Hippocampal formation (tissue), 2 donors: ENCODE results near the gene PBX4.

ENCODE experiments used
- DNase-seq, 2 donors: peaks; one replicate each; lab custom pipeline; 2025; lab: John Stamatoyannopoulos, UW

The PBX4 gene

DNA sequence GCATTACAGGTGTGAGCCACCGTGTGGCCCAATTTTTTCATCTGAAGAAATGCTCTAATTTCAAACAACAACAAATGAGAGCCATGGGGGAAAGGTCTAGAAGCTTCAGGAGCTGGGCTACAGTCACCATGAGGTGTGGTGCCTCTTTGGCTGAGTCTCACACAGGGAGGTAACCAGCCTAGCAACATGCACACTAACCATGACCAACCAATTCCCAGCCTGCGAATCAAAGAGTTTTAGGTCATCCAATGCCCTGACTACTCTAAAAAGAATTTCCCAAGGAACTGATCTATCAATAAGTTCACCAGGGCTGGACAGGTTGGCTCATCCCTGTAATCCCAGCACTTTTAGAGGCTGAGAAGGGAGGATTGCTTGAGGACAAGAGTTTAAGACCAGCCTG, 29.9 kb downstream of the PBX4 start:
- DNase-seq = no peak

GRCh38 chr19:19587771-19588170, 30.7 kb downstream of the PBX4 start:
- DNase-seq = no peak

- no peak for DNase-seq
Observed at GRCh38 chr19:19584356-19584755, 34.1 kb downstream of the PBX4 start.

GRCh38 chr19:19582471-19582870, 36.0 kb downstream of the PBX4 start:
- DNase-seq = no peak

- no peak for DNase-seq
Observed at GRCh38 chr19:19581391-19581790, 37.1 kb downstream of the PBX4 start.

DNA sequence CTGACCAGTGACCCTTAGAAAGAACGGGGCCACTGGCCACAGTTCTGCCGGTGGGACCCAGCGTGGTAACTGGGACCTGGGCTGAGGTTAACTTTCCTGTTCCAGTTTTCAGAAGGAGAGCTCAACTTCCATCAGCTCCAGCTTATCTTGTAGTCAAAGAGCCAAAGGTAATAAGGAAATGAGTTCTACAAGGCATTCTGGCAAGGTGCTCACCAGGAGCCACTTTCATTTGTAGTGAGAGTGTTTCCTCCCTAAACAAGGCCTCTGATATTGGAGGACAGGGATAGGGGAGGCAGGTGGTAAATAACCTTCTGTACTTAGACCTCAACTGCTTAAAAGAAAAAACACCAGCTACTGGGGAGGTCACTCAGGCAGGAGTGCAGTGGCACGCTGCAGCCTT, 38.1 kb downstream of the PBX4 start:
- no peak for DNase-seq

- DNase-seq = no peak
Observed at GRCh38 chr19:19579533-19580361, 38.7 kb downstream of the PBX4 start.

GRCh38 chr19:19578252-19578651, 40.2 kb downstream of the PBX4 start:
- no peak for DNase-seq

DNA sequence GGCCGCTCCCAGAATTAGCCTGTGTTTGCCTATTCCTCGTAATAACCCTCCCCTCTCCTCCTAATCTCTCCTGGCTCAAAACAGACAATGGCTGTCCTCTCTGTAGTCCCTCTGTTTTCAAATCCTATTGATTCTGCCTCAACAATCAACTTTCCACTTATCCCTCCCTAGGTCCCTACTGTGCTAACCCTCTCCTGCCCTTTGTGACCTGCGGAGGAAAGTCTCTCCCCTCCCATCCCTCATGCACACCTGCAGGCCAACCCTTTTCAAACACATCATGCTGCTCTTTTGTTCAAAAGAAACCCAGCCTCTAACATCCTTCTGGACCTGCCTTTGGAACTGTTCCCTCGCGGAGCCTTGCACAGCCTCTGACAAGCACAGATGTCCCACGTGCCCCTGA, 43.1 kb downstream of the PBX4 start:
- DNase-seq = no peak

DNA sequence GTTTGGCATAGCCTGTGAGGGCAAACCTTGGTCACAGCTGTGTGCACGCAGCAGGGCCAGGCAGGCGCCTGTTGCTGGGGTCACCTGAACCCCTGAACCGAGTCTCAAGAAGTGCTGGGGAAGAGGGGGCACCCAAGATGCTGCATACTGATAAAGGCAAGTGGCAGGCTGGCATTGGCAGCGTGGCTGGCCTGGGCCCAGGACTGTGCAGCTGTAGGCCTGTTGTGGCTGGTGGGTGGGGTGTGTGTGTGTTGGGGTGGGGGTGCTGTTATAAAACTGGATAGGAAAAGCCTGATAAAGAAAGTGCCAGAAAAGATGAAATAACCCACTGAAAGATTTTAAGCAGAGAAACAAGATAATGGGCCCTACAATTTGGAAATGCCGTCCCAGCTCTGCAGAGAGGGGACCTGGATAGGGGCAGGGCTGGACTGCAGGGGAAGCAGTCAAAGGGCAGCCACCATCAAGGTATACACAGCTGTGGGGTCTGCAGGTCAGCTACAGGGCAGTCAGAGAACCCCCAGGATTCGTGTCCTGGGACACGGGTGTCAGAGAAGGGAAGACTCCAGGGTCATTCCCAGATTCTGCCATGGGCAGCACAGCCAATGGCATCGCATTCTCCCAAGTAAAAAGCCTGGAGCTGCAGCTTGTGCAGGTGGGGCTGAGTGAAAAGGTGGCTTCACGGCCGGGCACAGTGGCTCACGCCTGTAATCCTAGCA, 47.3 kb downstream of the PBX4 start:
- no peak for DNase-seq

- no peak for DNase-seq
Observed at GRCh38 chr19:19570571-19570970, 47.9 kb downstream of the PBX4 start.

DNA sequence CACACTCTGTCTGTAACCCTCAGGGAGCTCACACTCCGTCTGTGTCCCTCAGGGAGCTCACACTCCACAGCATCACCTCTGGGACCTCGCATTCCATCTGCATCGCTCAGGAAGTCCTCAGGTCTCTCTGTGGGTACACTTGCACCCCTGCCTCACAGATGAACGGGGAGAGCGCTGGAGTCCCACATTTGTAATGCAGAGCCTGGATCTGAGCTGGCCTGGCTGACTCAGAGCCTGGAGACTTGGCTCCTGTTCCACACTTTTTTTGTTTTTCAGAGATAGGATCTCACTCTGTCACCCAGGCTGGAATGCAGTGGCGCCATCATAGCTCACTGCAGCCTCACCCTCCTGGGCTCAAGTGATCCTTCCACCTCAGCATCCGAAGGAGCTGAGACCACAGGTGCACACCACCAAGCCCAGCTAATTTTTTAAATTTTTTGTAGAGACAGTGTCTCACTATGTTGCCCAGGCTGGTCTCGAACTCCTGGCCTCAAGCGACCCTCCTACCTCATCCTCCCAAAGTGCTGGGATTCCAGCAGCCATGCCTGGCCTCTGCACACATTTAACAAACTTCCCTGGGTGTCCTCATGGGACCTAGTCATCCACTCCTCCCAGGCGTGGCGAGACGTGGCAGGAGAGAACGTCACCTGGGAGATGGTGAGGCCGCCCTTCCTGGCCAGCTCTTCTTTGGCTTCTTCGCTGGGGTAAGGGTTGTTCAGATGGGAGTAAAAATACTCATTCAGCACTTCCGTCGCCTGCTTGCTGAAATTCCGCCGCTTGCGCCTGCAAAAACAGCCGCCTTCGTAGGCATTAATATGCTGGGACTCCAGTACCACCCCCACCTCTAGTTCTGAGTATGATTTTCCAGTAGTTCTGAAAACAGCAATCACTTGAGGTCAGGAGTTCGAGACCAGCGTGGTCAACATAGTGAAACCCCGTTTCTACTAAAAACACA, 49.4 kb downstream of the PBX4 start:
- no peak for DNase-seq

DNA sequence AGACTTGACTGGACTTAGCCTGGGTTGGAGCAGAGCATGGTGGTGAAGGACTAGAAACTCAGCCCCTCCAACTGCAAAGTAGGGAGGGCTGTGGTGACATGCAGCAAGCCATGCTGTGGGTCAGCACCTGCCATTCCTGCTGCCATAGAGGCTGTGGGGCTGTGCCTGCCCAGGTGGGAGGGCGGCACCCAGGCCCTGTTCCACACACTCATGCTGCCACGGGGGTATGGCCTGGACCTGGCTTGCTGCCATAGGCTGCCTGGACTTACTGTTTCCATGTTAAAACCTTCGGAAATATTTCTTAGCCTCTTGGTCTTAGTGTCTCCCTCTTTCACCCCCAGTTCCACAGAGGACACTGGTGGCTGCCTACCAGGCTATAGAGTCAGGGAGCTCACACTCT, 51.1 kb downstream of the PBX4 start:
- no peak for DNase-seq

DNA sequence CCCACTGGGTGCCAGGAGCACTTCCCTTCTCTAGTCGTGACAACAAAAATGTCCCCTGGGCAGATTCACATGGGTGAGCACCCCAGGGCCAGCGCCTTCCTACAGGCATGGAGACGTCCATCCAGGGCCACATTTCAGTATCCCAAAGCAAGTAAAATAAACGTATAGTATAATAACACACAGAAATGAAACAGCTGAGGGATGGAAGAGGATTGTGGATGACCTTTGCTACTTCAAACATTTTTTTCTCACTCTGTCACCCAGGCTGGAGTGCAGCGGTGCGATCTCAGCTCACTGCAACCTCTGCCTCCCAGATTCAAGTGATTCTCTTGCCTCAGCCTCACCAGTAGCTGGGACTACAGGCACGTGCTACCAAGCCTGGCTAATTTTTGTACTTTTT, 52.2 kb downstream of the PBX4 start:
- DNase-seq = no peak

GRCh38 chr19:19563348-19563848, 55.1 kb downstream of the PBX4 start:
- no peak for DNase-seq

GRCh38 chr19:19562665-19563347, 55.7 kb downstream of the PBX4 start:
- no peak for DNase-seq

- no peak for DNase-seq
Observed at GRCh38 chr19:19561946-19562664, 56.4 kb downstream of the PBX4 start.

GRCh38 chr19:19559931-19560330, 58.6 kb downstream of the PBX4 start:
- DNase-seq = no peak

DNA sequence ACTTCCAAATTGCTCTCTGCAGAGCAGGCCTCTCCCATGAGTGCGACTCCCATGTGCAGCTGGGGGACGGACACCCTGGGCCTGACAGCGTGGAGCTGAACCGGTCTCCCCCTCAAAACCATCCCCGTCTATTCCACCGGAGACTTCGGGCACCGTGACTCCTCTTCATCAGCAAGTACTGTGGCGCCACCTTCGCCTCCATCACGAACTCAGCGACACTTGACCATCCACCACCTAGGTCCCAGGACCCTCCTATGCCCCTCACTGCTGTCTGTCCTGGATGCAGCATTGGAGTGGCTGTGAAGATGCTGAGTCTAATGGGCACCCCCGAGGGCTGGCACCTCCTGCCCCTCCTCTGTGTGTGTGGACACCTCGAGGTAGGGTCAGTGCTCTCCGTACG, 59.9 kb downstream of the PBX4 start:
- no peak for DNase-seq

DNA sequence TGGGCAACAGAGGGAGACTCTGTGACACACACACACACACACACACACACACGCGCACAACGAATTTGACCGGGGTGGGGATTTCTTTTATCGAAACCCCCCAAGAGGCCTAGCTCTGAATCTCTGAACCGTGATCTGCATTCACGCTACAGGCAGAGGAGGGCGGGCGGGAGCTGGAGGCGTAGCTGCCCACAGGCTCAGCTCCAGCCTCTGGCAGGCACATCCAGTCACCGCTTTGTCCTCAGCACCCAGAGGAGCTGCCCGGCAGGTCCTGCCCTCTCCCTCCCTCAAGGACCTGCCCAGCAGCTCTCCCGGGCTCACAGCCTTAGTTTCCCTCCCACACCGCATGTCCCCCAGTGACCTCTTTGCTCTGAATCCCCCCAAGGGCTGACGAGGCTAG, 60.4 kb downstream of the PBX4 start:
- DNase-seq = no peak
